ENCODE measurements around the gene MC4R.

The MC4R gene

DNA sequence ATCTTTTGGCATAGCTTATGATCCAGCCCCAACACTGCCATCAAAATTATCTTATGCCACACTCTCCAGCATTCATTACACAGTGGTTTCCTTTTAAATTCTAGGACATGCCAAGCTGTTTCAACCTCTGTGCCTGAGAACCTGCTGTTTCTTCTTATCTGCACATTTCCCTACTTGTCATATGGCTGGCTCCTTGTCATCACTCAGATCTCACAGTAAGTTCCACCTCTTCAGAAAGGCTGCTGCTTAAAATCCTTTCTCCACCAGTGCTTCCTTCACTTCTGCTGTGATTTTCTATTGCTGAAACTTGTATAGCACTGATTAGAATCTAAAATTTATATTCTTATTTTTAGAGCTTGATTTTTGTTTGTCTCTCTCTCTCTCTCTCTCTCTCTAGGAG lies 43.4 kb downstream of the MC4R start:
- DNase-seq (ENCODE audit: low read depth in 3 of 3, low spot score in 1 of 3) = no peak

DNA sequence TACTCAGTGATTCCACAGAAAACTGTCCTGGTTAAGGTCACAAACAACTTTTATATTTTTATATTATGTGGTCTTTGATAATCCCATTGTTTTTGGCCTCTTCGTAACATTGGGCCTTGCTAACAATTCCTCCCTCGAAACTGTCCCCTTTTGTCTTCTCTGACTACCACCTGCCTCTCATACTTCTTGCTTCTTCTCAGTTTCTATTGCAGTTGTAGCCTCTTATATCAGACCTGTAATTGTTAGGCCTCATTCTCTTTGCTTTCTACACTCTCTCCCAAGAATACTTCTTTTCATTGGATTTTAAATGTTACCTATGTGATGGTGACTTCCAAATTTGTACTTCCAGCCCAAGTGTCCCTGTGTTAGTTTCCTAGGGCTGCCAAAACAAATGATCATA lies 44.7 kb downstream of the MC4R start:
- DNase-seq (ENCODE audit: low read depth in 3 of 3, low spot score in 1 of 3) = no peak

DNA sequence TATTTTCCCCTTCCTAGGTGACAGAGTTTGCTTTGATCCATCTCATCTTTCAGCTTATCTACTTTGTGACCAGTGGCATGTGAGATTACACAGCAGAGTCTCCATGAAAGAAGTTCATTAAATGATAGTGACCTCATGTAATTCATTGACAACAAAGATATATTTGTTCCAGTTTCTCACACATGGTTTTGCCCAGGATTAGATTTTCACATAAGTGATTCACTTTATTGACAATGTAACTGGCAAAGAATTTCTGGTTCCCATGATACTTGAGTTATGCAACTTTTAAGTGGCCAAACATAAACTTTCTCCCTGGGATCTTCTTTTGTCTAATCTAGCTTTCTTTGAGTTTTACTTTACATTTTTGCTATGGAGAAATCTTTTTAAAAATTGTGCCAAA lies 50.0 kb downstream of the MC4R start:
- no peak for DNase-seq (ENCODE audit: low read depth in 3 of 3, low spot score in 1 of 3)

Measured in stimulated activated CD4-positive, alpha-beta T cell treated with anti-CD3 and anti-CD28 coated beads, TNF-alpha, amount 100 ng/mL, for 1 hour (primary cell).